Measurements from ENCODE around the gene TAF13.

Gene TAF13

GRCh38 chr1:109095631-109096030 is 19.8 kb upstream of the TAF13 start:
- Histone ChIP-seq H3K4me3 (ENCODE audit: low read length) (no peak overlapping the region), H3K9me3 (ENCODE audit: insufficient read depth, low read length) (no peaks in the 10 kb centered on the region), H3K4me1 (ENCODE audit: low read length) (peaks cover 9% of the 10 kb centered on the region), H3K27ac (ENCODE audit: low read length) (no peak overlapping the region), H3K9ac (ENCODE audit: low read length) (no peak overlapping the region), H3K36me3 (replicated peaks; ENCODE audit: low read depth, low read length) (no peaks in the 10 kb centered on the region), H3K4me2 (ENCODE audit: low read length) (no peak overlapping the region), H3K27me3 (ENCODE audit: low read depth, low read length) (no peaks in the 10 kb centered on the region), H4K20me1 (ENCODE audit: insufficient read depth, low read length) (no peaks in the 10 kb centered on the region), H3K79me2 (ENCODE audit: low read length) (peaks cover 32% of the 10 kb centered on the region), H2AFZ (ENCODE audit: low read depth, low read length) (no peak overlapping the region)
- no peak for TF ChIP-seq CTCF (IDR thresholded peaks at IDR 0.05; ENCODE audit: low read depth, low read length)

- Histone ChIP-seq H3K27me3 (ENCODE audit: low read depth, low read length) (no peaks in the 10 kb centered on the region), H3K36me3 (replicated peaks; ENCODE audit: low read depth, low read length) (no peaks in the 10 kb centered on the region), H3K9me3 (ENCODE audit: insufficient read depth, low read length) (no peaks in the 10 kb centered on the region), H3K4me1 (ENCODE audit: low read length) (peaks cover 9% of the 10 kb centered on the region), H3K27ac (ENCODE audit: low read length) (no peak overlapping the region), H3K9ac (ENCODE audit: low read length) (no peak overlapping the region), H2AFZ (ENCODE audit: low read depth, low read length) (no peak overlapping the region), H4K20me1 (ENCODE audit: insufficient read depth, low read length) (no peaks in the 10 kb centered on the region), H3K4me2 (ENCODE audit: low read length) (no peak overlapping the region), H3K4me3 (ENCODE audit: low read length) (no peak overlapping the region), H3K79me2 (ENCODE audit: low read length) (peaks cover 25% of the 10 kb centered on the region)
- TF ChIP-seq EZH2phosphoT487 (IDR thresholded peaks at IDR 0.05; ENCODE audit: low read depth) (no peak), CTCF (IDR thresholded peaks at IDR 0.05; ENCODE audit: low read depth, low read length) (no peak)
Observed at GRCh38 chr1:109094871-109095270, 19.1 kb upstream of the TAF13 start.

- TF ChIP-seq CTCF (IDR thresholded peaks at IDR 0.05; ENCODE audit: low read depth, low read length) (no peak), EZH2phosphoT487 (IDR thresholded peaks at IDR 0.05; ENCODE audit: low read depth) (no peak)
Observed at GRCh38 chr1:109094377-109094803, 18.6 kb upstream of the TAF13 start.

GRCh38 chr1:109091839-109092193 is 16.0 kb upstream of the TAF13 start:
- peak overlapping the region; percentile 82 for H3K27ac ChIP-seq (ENCODE audit: low read length)
- no peak overlapping the region for H2AFZ ChIP-seq (ENCODE audit: low read depth, low read length)
- peaks cover 25% of the 10 kb centered on the region for H3K79me2 ChIP-seq (ENCODE audit: low read length)
- no peaks in the 10 kb centered on the region for H4K20me1 ChIP-seq (ENCODE audit: insufficient read depth, low read length)
- no peaks in the 10 kb centered on the region for H3K36me3 ChIP-seq (replicated peaks; ENCODE audit: low read depth, low read length)
- peak overlapping the region; percentile 99 for H3K4me3 ChIP-seq (ENCODE audit: low read length)
- H3K9me3 ChIP-seq (ENCODE audit: insufficient read depth, low read length), result no peaks in the 10 kb centered on the region
- no peaks in the 10 kb centered on the region for H3K27me3 ChIP-seq (ENCODE audit: low read depth, low read length)
- H3K9ac ChIP-seq (ENCODE audit: low read length), result peak overlapping the region; percentile 89
- peaks cover 9% of the 10 kb centered on the region for H3K4me1 ChIP-seq (ENCODE audit: low read length)
- H3K4me2 ChIP-seq (ENCODE audit: low read length), result peak overlapping the region; percentile 89
- no peak for TF ChIP-seq EZH2phosphoT487 (IDR thresholded peaks at IDR 0.05; ENCODE audit: low read depth)
- no peak for TF ChIP-seq CTCF (IDR thresholded peaks at IDR 0.05; ENCODE audit: low read depth, low read length)

More at GRCh38 chr1:109094377-109094803, 18.6 kb upstream of the TAF13 start:
- H3K79me2 ChIP-seq (ENCODE audit: low read length), result peaks cover 25% of the 10 kb centered on the region
- no peak overlapping the region for H2AFZ ChIP-seq (ENCODE audit: low read depth, low read length)
- H3K4me3 ChIP-seq (ENCODE audit: low read length), result no peak overlapping the region
- H3K4me2 ChIP-seq (ENCODE audit: low read length), result no peak overlapping the region
- peaks cover 9% of the 10 kb centered on the region for H3K4me1 ChIP-seq (ENCODE audit: low read length)
- no peaks in the 10 kb centered on the region for H3K27me3 ChIP-seq (ENCODE audit: low read depth, low read length)
- H3K9ac ChIP-seq (ENCODE audit: low read length), result no peak overlapping the region
- no peaks in the 10 kb centered on the region for H3K9me3 ChIP-seq (ENCODE audit: insufficient read depth, low read length)
- H3K36me3 ChIP-seq (replicated peaks; ENCODE audit: low read depth, low read length), result no peaks in the 10 kb centered on the region
- no peaks in the 10 kb centered on the region for H4K20me1 ChIP-seq (ENCODE audit: insufficient read depth, low read length)
- no peak overlapping the region for H3K27ac ChIP-seq (ENCODE audit: low read length)

All from OCI-LY3 (cell line).